WI38 (cell line): ENCODE data around the gene PCBD2.

Experiments used
- H3K4me3 ChIP-seq: 2 replicates; pipeline ENCODE4 v1.5.1; 2011; ENCODE audit warnings: low read depth, mild to moderate bottlenecking, control low read depth, low read length
- CTCF ChIP-seq: IDR thresholded peaks from 2 replicates; pipeline ENCODE4 v1.5.1; 2012; ENCODE audit warnings: low read depth, mild to moderate bottlenecking, control low read depth, low read length

PCBD2 gene

GRCh38 chr5:134948911-134949310 lies 44.0 kb downstream of the PCBD2 start:
- no peak for TF ChIP-seq CTCF
- H3K4me3 ChIP-seq = no peak overlapping the region

DNA sequence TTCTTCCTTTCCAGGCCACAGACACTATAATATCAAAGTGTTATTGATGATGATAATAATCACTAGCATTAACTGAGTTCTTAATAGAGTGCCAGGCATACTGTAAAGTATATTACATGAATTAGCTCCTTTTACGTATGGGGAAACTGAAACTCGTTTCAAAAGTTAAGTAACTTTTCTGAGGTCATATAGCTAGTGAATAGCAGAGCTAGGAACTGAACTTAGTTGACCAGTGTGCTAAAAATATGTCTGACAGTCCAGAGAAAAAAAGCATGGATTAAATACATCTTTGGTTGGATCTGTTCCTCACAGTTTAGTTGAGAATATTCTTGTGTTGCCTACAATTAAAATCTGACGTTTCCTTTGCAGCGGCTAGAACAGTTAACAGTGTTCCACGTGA lies 44.4 kb downstream of the PCBD2 start:
- no peak for TF ChIP-seq CTCF

DNA sequence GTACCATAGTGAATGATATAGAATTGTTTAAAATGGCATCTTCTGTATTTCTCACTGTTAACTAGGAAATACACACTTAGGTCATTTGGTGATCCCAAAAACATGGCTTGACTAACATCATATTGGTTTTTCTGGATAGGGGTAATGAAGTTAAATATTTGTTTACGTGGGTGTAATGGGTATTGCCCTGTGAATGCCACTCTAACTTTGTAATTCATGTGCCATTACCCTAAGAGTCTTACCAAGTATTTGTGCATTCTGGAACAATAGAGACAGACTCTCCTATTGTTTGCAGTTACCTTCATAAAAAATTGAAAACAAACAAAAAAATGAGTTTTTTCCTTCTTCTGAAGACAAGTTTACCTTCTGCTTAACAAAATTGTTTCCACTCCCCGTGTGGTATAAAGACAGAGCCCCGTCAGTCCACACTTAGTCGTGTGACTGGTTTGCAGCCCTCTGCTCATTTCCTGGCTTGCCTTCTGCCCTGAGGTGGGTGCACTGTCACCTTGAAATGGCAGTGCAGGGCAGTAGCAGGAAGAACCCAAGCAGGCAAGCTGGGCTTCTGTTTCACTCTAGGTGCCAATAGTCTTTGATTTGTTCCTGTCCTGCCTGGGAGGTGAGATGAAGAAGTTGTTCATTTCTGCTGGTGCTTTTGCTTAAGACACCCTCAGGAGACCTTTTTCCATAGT lies 53.1 kb downstream of the PCBD2 start:
- no peak overlapping the region for H3K4me3 ChIP-seq
- no peak for TF ChIP-seq CTCF

More for the DNA sequence above, 44.4 kb downstream of the PCBD2 start:
- H3K4me3 ChIP-seq = no peak overlapping the region

DNA sequence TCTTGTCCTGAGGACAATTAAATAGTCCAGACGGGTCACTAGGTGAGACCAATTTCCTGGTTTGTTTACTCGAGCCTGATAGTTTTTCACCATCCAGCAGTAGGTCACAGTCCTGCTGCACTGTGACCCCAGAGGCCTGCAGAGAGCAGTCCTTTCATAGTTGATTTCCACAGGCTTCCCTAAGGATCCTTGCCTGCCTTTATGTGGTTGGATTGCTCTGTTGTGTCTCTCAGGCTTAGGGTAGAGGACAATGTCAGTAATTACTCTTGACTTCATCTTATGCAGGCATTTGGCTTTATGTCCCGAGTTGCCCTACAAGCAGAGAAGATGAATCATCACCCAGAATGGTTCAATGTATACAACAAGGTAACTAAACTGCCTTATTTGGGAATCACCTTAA lies 53.8 kb downstream of the PCBD2 start:
- TF ChIP-seq CTCF = no peak
- H3K4me3 ChIP-seq = no peak overlapping the region

DNA sequence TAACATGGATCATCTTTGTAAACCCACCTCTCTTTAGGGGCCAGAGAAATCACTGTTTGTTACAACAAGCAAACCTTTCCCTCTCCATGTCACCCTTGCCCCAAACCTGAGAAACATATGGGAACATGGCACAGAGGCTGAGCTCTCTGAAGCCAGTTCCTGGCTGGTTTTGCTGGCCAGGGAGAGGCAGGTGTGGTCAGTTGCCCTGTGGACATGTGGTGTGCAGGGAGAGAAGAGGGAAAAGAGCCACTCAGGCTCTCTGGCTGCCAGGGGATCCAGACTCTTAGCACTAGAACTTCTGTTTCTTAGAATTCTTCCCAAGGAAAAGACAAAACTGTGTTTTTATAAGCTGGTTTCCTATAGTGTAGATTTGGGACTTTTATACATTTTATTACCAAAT lies 58.2 kb downstream of the PCBD2 start:
- H3K4me3 ChIP-seq = no peak overlapping the region
- TF ChIP-seq CTCF = no peak

DNA sequence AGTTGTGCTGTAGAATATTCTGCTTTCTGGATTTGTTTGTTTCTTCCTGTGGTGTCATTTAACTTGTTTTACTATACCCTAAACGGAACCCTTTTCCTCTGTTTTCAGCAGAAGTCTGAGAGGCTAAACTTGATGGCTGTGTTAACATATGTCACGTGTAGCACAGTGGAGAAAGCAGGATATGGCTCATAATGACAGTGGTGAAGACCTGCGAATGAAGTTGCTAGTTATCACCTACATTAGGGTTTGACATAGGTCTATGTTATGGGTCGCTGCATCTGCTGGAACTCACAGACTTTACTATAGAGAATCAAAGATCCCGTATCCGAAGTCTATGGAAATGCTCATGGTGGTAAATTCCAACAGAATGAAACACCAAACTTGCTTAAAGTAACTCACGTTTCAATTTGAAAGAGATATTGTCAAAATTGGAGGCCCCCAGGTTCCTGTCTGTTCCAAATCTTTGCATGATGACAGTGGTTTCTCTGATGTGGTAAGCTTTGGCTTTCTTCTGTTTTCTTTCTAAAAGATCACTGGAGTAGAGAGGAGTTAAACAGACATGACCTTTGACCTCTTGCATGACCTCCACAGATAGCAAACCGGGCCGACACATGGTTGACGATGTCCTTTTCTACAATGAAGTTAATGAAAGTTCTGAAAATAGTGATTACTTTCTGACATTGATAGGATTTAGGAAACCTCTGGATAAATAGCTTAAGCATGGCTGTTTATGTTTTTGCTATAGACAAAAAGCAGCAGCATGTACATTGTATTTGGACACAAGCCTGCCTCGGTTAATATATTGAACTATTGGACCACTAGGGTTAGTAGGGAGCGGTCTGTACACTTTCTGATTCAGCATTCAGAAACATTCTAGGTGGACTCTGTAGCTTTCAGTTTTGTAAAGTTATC lies 59.7 kb downstream of the PCBD2 start:
- no peak for TF ChIP-seq CTCF
- H3K4me3 ChIP-seq = no peak overlapping the region

- no peak for TF ChIP-seq CTCF
- no peak overlapping the region for H3K4me3 ChIP-seq
These were observed 60.4 kb downstream of the PCBD2 start for GRCh38 chr5:134965271-134965825.
